Common myeloid progenitor, CD34-positive (primary cell): Measurements from ENCODE around the gene TCOF1.

ENCODE experiments used
- CTCF ChIA-PET: fragments of 350-600 bp; sonication (Branson Sonifier 250); formaldehyde crosslinking; loops from one replicate; lab custom pipeline; 2021; ENCODE audit warnings: antibody characterized with exemption; lab: Charles Lee
- POLR2A ChIA-PET: fragments of 350-600 bp; sonication (Branson Sonifier 250); formaldehyde crosslinking; loops from one replicate; lab custom pipeline; 2021; ENCODE audit warnings: antibody characterized with exemption; lab: Charles Lee
- DNase-seq, 3 donors: peaks; one replicate each; pipeline versions ENCODE4 v3.0.0 to v3.0.0-alpha.2; 2013
- H3K27ac ChIP-seq, 2 experiments: 1 replicate in 1 of 2; 2 replicates in 1 of 2; pipeline ENCODE4 v1.7.0; 2013; ENCODE audit warnings: inconsistent platforms in 2 of 2, low read length in 2 of 2, mild to moderate bottlenecking in 2 of 2, low read depth in 1 of 2, moderate library complexity in 1 of 2; ENCODE audit not compliant: severe bottlenecking in 2 of 2, insufficient read depth in 1 of 2, poor library complexity in 1 of 2
- H3K27me3 ChIP-seq, 5 experiments: replicated peaks in 2 of 5; 1 replicate in 3 of 5; 2 replicates in 2 of 5; pipeline versions ENCODE4 v1.6.1 to v1.7.0; 2013; ENCODE audit warnings: low read length in 4 of 5, mild to moderate bottlenecking in 2 of 5, moderate library complexity in 2 of 5, inconsistent platforms in 1 of 5; ENCODE audit not compliant: insufficient read depth in 5 of 5, control insufficient read depth in 4 of 5
- H3K36me3 ChIP-seq, 4 experiments: 1 replicate in 2 of 4; 2 replicates in 2 of 4; pipeline versions ENCODE4 v1.6.1 to v1.7.0; 2013; ENCODE audit warnings: low read length in 3 of 4, control low read depth in 1 of 4, mild to moderate bottlenecking in 1 of 4; ENCODE audit not compliant: control insufficient read depth in 4 of 4, insufficient read depth in 4 of 4
- H3K4me1 ChIP-seq, 4 experiments: 1 replicate in 3 of 4; 2 replicates in 1 of 4; pipeline versions ENCODE4 v1.6.1 to v1.7.1; 2013; ENCODE audit warnings: low read length in 3 of 4, mild to moderate bottlenecking in 3 of 4, control low read depth in 1 of 4, inconsistent platforms in 1 of 4, moderate library complexity in 1 of 4; ENCODE audit not compliant: control insufficient read depth in 4 of 4, insufficient read depth in 4 of 4; ENCODE audit errors: control extremely low read depth in 1 of 4
- H3K4me3 ChIP-seq, 7 experiments: 1 replicate in 4 of 7; 2 replicates in 3 of 7; pipeline versions ENCODE4 v1.5.1 to v1.7.0; 2013; ENCODE audit warnings: mild to moderate bottlenecking in 7 of 7, low read length in 6 of 7, moderate library complexity in 6 of 7, inconsistent platforms in 2 of 7, low read depth in 2 of 7, control low read depth in 1 of 7; ENCODE audit not compliant: insufficient read depth in 4 of 7, control insufficient read depth in 1 of 7; ENCODE audit errors: extremely low read depth in 1 of 7
- H3K9me3 ChIP-seq, 5 experiments: 1 replicate in 4 of 5; 2 replicates in 1 of 5; pipeline versions ENCODE4 v1.6.1 to v1.7.1; 2013; ENCODE audit warnings: low read length in 4 of 5, mild to moderate bottlenecking in 2 of 5, inconsistent platforms in 1 of 5, low read depth in 1 of 5, moderate library complexity in 1 of 5; ENCODE audit not compliant: control insufficient read depth in 4 of 5, insufficient read depth in 2 of 5; ENCODE audit errors: control extremely low read depth in 1 of 5
- WGBS: methylation state at CpG from one replicate; pipeline ENCODE4 v1.1.5; 2013; ENCODE audit not compliant: insufficient coverage; 5-methylcytosine and 5-hydroxymethylcytosine counted together

Gene TCOF1

DNA sequence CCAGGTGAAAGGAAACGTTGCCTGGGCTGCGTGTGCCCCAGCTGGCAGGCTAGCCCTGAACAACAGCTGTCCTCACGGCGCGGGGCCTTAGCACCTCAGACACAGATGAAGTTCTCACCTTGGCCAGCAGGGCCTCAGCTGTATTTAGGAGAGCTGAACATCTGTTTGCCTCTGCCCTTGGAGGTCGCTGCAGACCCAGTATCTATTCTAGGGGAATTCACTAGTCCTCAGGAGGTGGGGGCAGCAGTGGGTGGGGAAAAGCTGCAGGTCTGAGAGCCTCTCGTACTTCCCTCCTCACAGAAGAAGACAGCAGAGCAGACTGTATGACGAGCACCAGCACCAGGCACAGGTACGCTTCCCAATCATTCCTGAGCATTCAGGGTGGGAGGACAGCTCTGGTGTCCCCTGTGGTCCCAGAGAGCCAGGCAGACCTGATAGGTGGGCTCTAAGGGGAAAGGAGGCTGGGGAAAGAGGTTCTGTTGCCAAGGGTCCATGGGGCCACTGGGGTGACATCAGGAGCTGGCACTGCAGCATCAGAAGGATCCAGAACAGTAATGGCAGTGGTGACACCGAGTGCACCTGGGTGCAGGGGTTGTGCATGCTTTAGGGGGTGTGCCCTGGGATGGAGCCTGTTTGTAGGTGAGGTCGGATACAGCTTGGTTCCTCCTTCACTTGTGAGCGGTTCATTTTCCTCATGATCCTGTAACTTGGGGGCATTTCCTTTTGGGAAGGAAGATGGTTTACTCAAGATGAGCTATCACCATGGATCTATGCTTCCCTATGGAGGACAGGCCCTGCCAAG lies 41.4 kb downstream of the TCOF1 start:
- Histone ChIP-seq H3K27me3 (no peaks in the 10 kb centered on the region), H3K27ac (no peak overlapping the region), H3K9me3 (no peaks in the 10 kb centered on the region), H3K4me1 (peaks cover 0 to 15% (median 8%) of the 10 kb centered on the region in 4 experiments), H3K4me3 (no peak overlapping the region), H3K36me3 (peaks cover 11 to 93% (median 68%) of the 10 kb centered on the region in 4 experiments)
- ChIA-PET POLR2A (interaction anchor here (1.0 to 2.3 kb wide), 4 partner anchors 12 to 37 kb away, joined by 3 to 9 read pairs (median 6); no protein-coding TSS in a partner anchor), CTCF (interaction anchor here (0.8 to 11.0 kb wide), 11 partner anchors 8 to 54 kb away, joined by 3 to 165 read pairs (median 7); partner anchors contain the start of gene CD74)
- DNase-seq, result peak; percentile 60 to 91 (median 88)
- WGBS, result 94% methylated on average over 11 of the region's 12 CpGs

DNA sequence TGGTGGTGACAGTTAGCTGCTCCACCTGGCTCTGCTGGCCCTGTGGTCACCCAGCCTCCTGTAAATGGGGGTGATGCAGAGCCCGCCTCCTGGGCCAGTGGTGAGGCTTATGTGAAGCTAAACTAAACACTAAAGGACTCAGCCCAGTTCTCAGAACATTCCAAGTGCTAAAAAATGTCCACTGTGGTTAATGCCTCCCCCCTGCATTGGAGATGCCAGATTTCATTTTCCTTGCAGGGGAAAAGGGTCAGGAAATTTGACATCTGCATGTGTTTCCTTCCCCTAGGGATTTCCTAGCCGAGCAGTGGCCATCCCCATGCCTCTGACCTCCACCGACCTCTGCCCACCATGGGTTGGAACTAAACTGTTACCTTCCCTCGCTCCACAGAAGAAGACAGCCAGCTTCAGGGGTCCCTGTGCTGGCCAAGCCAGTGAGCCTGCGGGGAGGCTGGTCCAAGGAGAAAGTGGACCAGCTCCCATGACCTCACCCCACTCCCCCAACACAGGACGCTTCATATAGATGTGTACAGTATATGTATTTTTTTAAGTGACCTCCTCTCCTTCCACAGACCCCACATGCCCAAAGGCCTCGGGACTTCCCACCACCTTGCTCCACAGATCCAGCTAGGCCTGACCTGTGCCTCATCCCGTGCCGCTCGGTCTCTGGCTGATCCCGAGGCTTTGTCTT lies 42.2 kb downstream of the TCOF1 start:
- Histone ChIP-seq H3K4me1 (peaks cover 0 to 15% (median 8%) of the 10 kb centered on the region in 4 experiments), H3K27me3 (no peaks in the 10 kb centered on the region), H3K9me3 (no peaks in the 10 kb centered on the region), H3K27ac (peak overlapping the region in 1 of 2 experiments; percentile 52), H3K4me3 (no peak overlapping the region), H3K36me3 (peaks cover 11 to 95% (median 68%) of the 10 kb centered on the region in 4 experiments)
- ChIA-PET POLR2A (interaction anchor here (1.1 to 2.6 kb wide), 5 partner anchors 11 to 36 kb away, joined by 3 to 21 read pairs (median 8); partner anchors contain the start of gene CD74), CTCF (interaction anchor here (0.6 to 11.0 kb wide), 9 partner anchors 9 to 53 kb away, joined by 3 to 165 read pairs (median 5); partner anchors contain the start of gene CD74)
- 86% methylated on average over 2 of the region's 11 CpGs for WGBS
- peak in 2 of 3 donors; percentile 70 to 85 for DNase-seq

DNA sequence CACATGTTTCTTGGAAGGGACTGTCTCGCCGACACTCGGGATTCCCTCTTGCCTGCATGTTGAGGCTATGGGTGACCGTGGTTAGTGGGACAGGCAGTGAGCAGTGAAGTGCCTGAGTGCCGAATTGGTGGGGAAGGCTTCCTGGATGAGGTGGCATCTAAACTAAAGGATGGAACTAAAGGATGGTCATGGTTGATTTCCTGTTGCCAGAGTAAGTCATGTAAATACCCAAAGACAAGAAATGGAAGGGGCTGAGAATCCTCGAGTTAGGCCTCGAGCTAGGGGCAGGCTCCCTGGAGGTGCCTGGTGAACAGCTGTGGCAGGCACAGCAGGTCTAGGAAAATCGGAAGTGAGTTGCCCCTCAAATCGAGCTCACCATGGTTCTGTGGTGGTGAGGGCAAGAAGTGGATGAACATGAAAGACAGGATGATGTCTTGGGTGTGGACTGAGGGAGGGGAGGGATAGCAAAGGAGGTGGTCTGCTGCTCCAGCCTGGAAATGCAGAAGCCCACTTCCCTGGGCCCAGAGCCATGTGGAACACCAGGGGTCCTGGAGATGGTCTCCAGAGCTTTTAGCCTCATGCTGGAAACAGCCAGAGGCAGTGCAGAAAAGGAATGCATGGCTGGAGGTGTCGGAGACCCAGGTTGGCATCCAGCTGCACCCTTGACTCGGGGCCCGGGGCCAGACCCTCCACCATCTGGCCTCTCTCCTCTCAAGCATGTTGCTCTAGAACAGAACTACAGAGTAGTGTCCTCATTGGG lies 43.0 kb downstream of the TCOF1 start:
- Histone ChIP-seq H3K27me3 (no peaks in the 10 kb centered on the region), H3K4me3 (no peak overlapping the region), H3K9me3 (no peaks in the 10 kb centered on the region), H3K27ac (peak overlapping the region; percentile 4 to 47), H3K4me1 (peaks cover 0 to 15% (median 8%) of the 10 kb centered on the region in 4 experiments), H3K36me3 (peaks cover 15 to 96% (median 73%) of the 10 kb centered on the region in 4 experiments)
- WGBS, result 95% methylated on average over 11 of the region's 12 CpGs
- POLR2A ChIA-PET, result interaction anchor here (1.0 to 2.6 kb wide), 6 partner anchors 9 to 39 kb away, joined by 3 to 21 read pairs (median 4); partner anchors contain the start of gene CD74
- CTCF ChIA-PET, result interaction anchor here (0.6 to 11.0 kb wide), 7 partner anchors 9 to 44 kb away, joined by 3 to 165 read pairs (median 11); partner anchors contain the start of gene CD74
- peak in 2 of 3 donors; percentile 71 to 76 for DNase-seq

DNA sequence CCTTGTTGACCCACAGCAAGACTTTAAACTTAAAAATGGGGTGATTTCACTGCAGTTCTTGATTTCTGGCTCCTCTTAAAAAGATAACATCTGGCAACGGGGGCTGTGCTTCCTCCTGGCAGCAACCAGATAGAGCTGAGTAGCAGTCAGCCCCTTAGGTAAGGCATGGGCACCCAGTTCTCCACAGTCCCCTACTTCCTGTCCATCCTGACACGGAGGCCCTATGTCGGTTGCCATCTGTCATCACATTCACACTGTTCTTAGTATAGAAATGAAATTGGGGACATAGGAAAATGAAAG lies 43.5 kb downstream of the TCOF1 start:
- H3K4me1 ChIP-seq, result peaks cover 0 to 15% (median 8%) of the 10 kb centered on the region in 4 experiments
- DNase-seq, result peak in 2 of 3 donors; percentile 75 to 76
- no peak overlapping the region for H3K4me3 ChIP-seq
- no peaks in the 10 kb centered on the region for H3K27me3 ChIP-seq
- WGBS, result 0% methylated on average over 1 of the region's 3 CpGs
- H3K27ac ChIP-seq, result peak overlapping the region; percentile 4 to 47
- no peaks in the 10 kb centered on the region for H3K9me3 ChIP-seq
- ChIA-PET POLR2A (interaction anchor here (1.0 to 2.6 kb wide), 5 partner anchors 10 to 39 kb away, joined by 3 to 21 read pairs (median 4); partner anchors contain the start of gene CD74), CTCF (interaction anchor here (1.3 to 11.0 kb wide), 5 partner anchors 10 to 41 kb away, joined by 3 to 165 read pairs (median 39); partner anchors contain the start of gene CD74)
- H3K36me3 ChIP-seq, result peaks cover 16 to 95% (median 74%) of the 10 kb centered on the region in 4 experiments

DNA sequence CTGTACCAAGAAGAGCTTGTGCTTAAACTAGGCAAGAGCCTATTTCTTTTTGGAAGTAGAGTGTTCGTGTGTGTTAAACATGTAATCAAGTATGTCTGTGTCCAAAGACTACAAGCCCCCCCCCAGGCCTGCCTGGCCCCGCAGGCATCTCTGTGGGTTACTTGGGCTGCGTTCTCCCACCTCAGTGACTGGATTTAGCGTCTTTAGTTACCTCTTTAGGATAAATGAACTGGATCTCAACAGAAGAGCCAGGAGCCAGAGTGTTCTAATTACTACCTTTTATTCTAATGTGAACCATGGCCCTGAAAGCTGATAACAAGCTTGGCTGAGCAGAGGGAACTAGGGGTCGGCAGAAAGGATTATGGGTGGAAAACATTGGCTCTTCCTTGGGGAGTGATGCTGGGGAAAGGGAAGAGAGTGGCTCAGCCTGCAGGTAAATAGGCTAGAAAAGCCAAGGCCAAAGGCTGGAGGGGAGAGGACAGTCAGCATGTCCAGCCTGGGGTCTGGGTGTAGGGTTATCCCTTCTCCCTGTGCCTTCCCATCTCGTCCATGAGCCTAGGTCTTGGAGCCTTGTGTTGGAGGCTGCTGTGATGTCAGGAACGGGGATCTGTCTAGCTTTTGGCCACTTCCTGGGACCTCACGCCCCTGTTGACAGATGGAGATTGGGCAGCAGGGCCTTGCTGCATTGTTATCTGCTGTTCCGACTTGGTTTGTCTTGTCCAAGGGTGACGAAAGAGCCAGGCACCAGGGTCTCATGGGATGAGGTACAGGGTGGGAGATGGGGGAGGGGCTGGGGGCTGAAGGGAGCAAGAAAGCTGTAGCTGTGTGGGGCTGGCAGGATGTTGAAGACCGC lies 44.1 kb downstream of the TCOF1 start:
- Histone ChIP-seq H3K4me1 (peaks cover 0 to 15% (median 8%) of the 10 kb centered on the region in 4 experiments), H3K9me3 (no peaks in the 10 kb centered on the region), H3K27ac (peak overlapping the region; percentile 4 to 47), H3K27me3 (no peaks in the 10 kb centered on the region), H3K36me3 (peaks cover 22 to 95% (median 75%) of the 10 kb centered on the region in 4 experiments), H3K4me3 (no peak overlapping the region)
- ChIA-PET POLR2A (interaction anchor here (1.0 to 2.6 kb wide), 6 partner anchors 10 to 38 kb away, joined by 3 to 21 read pairs (median 4); partner anchors contain the start of gene CD74), CTCF (interaction anchor here (1.3 to 11.0 kb wide), 5 partner anchors 10 to 41 kb away, joined by 3 to 165 read pairs (median 6); partner anchors contain the start of gene CD74)
- DNase-seq, result peak in 2 of 3 donors; percentile 68 to 69
- WGBS, result 85% methylated on average over 11 of the region's 11 CpGs
